ENCODE data around the gene FLYWCH2.

Gene FLYWCH2

GRCh38 chr16:2855536-2855935 is 27.5 kb upstream of the FLYWCH2 start:
- TF ChIP-seq CTCF (conservative IDR thresholded peaks at IDR 0.05; ENCODE audit: low read depth, low read length) = no peak
- no peak overlapping the region for H3K4me3 ChIP-seq (ENCODE audit: low read depth, low read length)
- no peak for DNase-seq (ENCODE audit: low read depth)

GRCh38 chr16:2856061-2856670 is 26.8 kb upstream of the FLYWCH2 start:
- TF ChIP-seq CTCF (conservative IDR thresholded peaks at IDR 0.05; ENCODE audit: low read depth, low read length) = no peak
- H3K4me3 ChIP-seq (ENCODE audit: low read depth, low read length) = no peak overlapping the region
- no peak for DNase-seq (ENCODE audit: low read depth)

- no peak overlapping the region for H3K4me3 ChIP-seq (ENCODE audit: low read depth, low read length)
- no peak for TF ChIP-seq CTCF (conservative IDR thresholded peaks at IDR 0.05; ENCODE audit: low read depth, low read length)
Measured at GRCh38 chr16:2856686-2857450, 26.1 kb upstream of the FLYWCH2 start.

GRCh38 chr16:2857451-2858244 is 25.4 kb upstream of the FLYWCH2 start, which contains the start of gene PRSS22:
Gene PRSS22 (minus strand): TSS chr16:2858170. CDS start chr16:2858104, 66 bp downstream.
- no peak within 1 kb of the TSS for H3K4me3 ChIP-seq (ENCODE audit: low read depth, low read length)
- no peak for TF ChIP-seq CTCF (conservative IDR thresholded peaks at IDR 0.05; ENCODE audit: low read depth, low read length)
- no peak for DNase-seq (ENCODE audit: low read depth)

More at GRCh38 chr16:2856686-2857450, 26.1 kb upstream of the FLYWCH2 start:
- no peak for DNase-seq (ENCODE audit: low read depth)

GRCh38 chr16:2858245-2859025 is 24.6 kb upstream of the FLYWCH2 start:
- no peak overlapping the region for H3K4me3 ChIP-seq (ENCODE audit: low read depth, low read length)
- TF ChIP-seq CTCF (conservative IDR thresholded peaks at IDR 0.05; ENCODE audit: low read depth, low read length) = no peak
- DNase-seq (ENCODE audit: low read depth) = no peak

GRCh38 chr16:2859686-2860265 is 23.2 kb upstream of the FLYWCH2 start:
- no peak for DNase-seq (ENCODE audit: low read depth)
- TF ChIP-seq CTCF (conservative IDR thresholded peaks at IDR 0.05; ENCODE audit: low read depth, low read length) = no peak
- no peak overlapping the region for H3K4me3 ChIP-seq (ENCODE audit: low read depth, low read length)
